Activated T-helper 1 cell treated with Interleukin-2 at 50 U/mL for 16 hours (primary cell): ENCODE data around the gene MAP4.
"Not testable (repeated sequence)": the region's sequence is repeated elsewhere in the genome, so short reads cannot be mapped to it uniquely, and the experiment has no call there.

Source experiments
- DNase-seq: peaks from one replicate; pipeline ENCODE4 v3.0.0-alpha.2; 2020; ENCODE audit warnings: low read depth

MAP4 gene

DNA sequence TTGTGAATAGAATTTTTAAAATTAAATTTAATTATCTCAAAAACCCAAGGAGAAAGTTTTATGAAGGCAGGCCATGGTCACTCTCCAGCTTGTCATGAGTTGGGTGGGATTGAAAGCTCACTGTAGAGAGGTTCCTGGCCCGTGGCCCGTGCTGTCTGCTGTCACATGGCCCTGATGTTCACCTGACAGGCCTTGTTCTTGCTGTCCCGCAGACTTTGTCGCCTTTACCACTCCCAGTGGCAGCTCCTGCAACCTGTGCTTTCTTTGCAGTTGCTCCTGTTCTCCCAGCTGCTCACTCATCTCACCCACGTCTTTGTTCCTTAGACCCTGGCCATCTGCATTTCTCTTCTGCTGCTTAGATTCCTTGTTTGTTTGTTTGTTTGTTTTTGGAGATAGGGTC lies 177.7 kb downstream of the MAP4 start:
- no peak for DNase-seq

DNA sequence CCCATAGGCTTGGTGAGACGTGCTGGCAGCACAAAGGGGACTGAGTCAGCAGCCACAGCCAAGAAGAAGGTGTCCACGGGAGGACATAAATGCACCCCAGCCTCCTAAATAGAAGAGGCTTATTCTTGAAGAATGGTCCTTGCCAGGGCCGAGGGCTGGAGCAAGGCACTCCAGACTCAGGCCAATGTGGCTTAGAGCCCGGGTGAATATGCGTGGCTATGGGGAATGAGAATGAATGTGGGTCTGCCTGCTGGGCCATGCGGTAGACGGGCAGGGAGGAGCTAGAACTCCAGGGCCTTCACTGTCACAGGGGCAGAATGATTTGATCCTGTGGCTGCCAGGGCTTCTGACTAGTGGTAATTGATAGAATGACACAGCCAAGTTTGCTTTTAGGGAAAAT lies 179.2 kb downstream of the MAP4 start:
- DNase-seq = no peak

DNA sequence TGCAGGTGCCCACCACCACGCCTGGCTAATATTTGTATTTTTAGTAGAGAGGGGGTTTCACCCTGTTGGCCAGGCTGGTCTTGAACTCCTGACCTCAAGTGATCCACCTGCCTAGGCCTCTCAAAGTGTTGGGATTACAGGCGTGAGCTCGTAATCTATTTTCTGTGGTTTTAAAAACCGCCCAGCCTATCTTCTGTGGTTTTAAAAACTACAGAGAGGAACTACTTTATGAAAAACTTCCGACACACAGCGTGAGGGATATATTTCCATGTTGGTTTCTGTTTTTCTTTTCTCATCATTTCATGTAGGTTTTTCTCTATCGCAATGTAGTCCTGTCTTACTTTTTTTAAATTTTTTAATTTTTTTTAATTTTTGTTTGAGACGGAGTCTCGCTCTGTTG lies 186.7 kb downstream of the MAP4 start:
- DNase-seq = not testable (repeated sequence)

DNA sequence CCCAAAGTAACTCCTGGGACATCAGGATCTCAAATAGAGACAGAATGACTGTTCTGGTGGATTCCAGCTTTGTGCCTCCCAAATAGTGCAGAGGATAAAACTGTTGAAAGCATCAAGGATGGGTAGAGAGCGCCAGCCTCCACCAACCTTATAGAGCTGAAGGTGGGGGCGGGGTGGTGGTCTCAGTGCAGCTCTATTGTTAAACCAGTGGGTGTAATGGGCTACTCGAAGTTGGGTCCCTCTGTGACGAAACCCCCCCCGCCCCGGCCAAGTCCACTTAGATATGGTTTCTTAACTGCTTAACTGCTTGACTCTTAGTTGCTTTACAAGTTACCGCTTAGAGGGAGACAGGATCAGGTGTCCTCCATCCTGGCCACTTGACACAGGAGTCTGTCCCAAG lies 190.6 kb downstream of the MAP4 start:
- no peak for DNase-seq

DNA sequence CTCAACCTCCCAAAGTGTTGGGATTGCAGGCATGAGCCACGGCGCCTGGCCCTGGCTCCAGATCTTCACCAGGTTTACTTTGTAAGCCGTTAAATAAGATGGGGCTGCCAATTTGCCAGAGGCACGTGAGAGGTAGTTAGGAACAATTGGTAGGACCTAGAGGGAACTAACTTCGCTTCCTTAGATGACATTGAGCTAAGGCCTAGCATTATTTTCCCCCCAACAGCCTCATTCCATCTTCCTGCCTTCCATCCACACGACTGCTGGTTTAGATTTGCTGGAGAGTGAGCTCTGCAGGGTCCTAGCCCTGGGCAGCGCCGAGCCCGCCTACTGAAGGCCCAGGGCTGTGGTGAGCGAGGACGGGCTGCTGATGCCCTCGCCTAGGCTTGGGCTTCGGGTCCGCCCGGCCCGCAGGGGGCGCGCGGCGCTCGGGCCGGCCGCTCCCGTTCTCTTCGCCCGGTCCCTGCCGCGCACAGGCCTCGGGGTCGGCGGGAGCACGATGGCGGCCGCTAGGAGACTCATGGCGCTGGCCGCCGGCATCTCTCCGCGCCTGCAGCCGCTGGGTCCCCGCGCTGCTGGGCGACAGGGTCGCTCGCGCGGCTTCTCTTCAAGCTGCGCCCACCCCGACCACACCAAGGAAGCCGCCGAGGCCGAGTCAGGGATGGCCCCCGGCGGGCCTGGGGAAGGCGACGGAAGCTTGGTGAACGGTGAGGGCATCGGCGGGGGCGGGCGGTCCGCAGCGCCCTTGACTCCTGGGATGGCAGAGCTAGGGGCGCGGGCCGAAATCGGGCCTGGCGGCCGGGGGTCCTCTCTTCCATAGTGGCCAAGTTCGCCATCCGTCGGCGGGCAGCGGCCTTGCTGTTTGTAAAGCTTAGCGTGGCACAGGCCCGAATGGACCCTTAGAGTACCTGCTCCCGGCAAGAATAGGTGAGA lies 191.4 kb downstream of the MAP4 start:
- DNase-seq = peak; percentile 71

DNA sequence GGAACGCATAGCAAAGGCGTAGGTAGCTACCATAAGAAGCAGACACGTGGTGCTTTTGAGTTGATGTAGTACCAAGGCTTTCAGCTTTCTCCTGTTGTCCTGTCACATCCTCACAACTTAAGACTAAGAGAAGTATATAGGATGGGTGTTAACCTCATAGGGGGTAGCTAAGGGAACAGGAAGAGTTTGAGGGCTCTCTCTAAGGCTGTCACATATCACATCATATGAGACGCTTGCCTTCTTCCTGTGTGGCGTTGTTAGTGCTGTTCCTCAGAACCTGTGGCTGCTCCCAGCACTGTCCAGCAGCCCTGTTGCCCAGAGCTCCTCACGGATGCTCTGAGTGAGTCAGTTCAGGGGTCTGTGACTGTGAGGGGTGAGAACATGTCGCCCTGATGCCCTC lies 198.6 kb downstream of the MAP4 start:
- DNase-seq = no peak

DNA sequence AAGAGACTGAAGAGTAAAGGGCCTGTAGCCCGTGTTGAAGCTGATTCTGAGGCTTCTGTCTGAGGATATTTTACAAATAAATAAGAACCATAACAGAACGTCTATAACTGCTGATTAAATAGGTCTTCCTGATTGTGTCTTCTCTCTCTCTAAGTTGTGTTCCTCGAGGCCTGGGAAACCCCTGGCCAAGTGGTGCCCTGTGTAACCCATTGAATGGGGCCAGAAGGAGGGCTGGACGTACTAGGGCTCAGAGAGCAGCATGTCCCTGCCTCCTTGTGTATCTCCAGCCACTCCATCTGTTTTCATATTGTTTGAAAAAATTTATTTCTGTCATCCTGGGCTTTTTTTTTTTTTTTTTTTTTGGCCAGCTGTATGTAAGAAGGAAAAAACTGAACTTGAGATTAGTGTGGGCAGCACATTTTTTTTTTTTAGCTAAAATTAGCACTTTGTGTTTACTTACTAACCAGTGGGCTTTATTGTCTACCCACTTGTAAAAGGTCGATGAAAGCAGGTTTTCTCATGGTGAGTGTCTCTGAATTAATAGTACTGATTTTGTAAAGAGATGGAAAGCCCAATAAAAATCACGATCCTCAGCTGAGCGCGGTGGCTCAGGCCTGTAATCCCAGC lies 202.6 kb downstream of the MAP4 start:
- no peak for DNase-seq

DNA sequence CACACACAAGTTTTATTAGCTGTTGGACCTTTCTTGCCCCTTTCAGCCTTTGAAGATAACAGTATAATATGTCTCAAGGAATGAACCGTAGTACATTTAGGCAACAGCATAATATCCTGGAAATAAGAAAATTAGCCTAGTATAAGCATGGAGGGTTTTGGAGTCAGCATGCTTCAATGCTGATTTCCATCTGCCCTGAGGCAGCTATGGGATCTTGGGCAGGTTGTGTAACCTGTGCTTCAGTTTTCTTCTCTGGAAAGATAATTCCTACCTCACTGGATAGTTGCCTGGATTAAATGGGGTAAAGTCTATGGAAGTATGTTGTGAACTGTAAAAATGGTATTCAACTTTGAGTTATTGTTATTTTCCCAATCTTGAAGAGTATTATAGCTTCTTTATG lies 211.6 kb downstream of the MAP4 start:
- DNase-seq = no peak

DNA sequence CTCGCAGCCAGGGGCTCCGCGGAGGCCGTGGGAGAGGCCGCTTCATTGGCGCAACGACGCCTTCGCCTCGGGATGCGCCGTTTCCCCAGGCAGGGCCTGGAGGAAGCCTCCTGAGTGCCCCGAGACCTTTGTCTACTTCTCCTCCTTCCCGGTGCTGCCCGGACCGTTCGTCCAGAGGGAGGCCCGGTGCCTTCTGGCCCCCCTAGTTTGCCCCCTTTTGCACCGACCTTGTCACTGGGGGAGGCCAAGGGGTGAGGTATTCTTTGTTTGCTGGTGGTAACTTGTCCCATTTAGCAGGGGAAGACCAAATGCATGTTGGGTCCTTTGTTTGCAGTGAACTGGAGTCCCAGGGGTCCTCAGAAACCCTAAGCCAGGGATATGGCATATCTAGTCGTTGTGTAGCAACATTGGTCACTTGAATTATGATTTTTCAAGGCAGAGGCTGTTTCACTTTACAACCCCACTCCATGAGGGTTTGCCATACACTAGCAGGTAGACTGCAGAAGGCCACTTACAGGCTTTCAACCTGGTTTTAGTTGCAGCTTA lies 212.7 kb downstream of the MAP4 start:
- DNase-seq = no peak

DNA sequence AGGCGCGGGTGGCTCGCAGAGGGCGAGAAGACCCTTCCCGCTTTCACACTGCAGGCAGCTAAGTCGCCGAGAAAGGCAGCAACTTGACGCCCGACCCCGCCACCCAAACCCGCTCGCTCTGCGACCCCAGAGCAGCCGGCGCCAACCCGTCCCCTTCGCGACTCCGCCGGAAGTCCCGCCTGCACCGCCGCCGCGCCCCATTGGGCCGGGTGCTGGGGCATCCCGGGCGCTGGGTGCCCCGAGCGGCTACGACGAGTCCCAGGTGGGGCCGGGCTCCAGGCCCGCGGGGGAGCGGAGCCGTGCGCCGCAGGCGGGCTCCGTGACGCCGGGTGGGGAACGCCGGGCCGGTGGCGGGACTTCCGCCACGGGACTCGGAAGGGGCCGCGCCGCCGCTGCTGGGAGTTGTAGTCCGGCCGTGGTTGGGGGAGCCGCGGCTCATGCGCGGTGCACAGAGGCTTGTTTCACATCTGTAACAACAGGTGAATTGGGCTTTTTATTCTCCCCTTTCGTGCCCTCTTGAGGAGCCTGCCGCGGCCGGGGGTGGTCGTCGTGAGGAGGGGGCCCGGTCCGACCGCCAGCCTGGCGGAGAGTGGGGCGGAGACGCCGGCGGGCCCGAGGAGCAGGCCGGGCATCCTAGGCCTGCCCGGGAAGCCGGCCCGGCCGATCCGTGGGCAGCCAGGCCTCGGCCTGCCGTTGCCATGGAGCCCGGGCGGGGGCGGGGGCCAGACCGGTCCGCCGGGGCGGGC lies 213.3 kb downstream of the MAP4 start, which contains the start of gene DHX30:
Gene DHX30 (plus strand): TSS at position 405 of the 746 bp plus-strand sequence. CDS start 7,546 bp downstream, outside the sequence.
- peak; percentile 74 for DNase-seq
